ENCODE data around the gene AANAT. TPM values are rescaled to one million over a fixed set of nuclear protein-coding genes. Genes with fewer than 3 reads are reported as not detected.
A peak's percentile ranks its signal among the peaks of the same experiment; 100 is the strongest.

Gene AANAT
- total RNA-seq, 4 donors from 2014 or later, result not detected

DNA sequence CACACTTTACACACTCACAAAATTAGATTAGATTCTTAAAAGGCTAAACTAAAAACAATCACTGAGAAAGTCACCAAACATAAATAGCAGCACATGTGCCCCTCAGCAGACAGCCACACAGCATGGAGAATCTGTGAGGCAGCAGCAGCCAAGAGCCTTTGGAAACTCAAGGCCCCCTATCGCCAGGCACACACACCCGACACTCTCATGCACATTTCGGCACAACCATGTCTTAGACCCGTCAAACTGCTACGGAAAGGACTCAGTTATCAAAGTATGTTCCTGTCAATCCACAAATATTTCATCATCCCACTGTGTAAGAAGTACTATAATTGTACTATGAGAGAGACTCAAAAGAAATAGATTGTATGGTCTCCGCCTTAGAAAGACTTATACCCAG, 35.4 kb upstream of the AANAT start:
- Histone ChIP-seq H3K9me3 (no peaks in the 10 kb centered on the region), H3K4me1 (peaks cover 14% of the 10 kb centered on the region), H3K4me3 (no peak overlapping the region), H3K36me3 (no peaks in the 10 kb centered on the region), H3K27ac (no peak overlapping the region), H3K27me3 (no peaks in the 10 kb centered on the region)
- DNase-seq (ENCODE audit: low spot score in 2 of 2), result no peak
- WGBS, result 85% methylated on average over 6 of the region's 6 CpGs
- no peak for TF ChIP-seq EP300 (IDR thresholded peaks at IDR 0.05)
- TF ChIP-seq, protein P1, sequence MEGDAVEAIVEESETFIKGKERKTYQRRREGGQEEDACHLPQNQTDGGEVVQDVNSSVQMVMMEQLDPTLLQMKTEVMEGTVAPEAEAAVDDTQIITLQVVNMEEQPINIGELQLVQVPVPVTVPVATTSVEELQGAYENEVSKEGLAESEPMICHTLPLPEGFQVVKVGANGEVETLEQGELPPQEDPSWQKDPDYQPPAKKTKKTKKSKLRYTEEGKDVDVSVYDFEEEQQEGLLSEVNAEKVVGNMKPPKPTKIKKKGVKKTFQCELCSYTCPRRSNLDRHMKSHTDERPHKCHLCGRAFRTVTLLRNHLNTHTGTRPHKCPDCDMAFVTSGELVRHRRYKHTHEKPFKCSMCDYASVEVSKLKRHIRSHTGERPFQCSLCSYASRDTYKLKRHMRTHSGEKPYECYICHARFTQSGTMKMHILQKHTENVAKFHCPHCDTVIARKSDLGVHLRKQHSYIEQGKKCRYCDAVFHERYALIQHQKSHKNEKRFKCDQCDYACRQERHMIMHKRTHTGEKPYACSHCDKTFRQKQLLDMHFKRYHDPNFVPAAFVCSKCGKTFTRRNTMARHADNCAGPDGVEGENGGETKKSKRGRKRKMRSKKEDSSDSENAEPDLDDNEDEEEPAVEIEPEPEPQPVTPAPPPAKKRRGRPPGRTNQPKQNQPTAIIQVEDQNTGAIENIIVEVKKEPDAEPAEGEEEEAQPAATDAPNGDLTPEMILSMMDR (IDR thresholded peaks at IDR 0.05), result no peak
- no peak for TF ChIP-seq POLR2AphosphoS5 (IDR thresholded peaks at IDR 0.05)
- no peak for TF ChIP-seq POLR2A (IDR thresholded peaks at IDR 0.05)

GRCh38 chr17:76432712-76433336, 34.6 kb upstream of the AANAT start:
- DNase-seq (ENCODE audit: low spot score in 2 of 2), result no peak
- Histone ChIP-seq H3K27me3 (no peaks in the 10 kb centered on the region), H3K4me1 (peaks cover 11% of the 10 kb centered on the region), H3K27ac (no peak overlapping the region), H3K9me3 (no peaks in the 10 kb centered on the region), H3K36me3 (no peaks in the 10 kb centered on the region), H3K4me3 (no peak overlapping the region)
- WGBS, result 87% methylated on average over 3 of the region's 3 CpGs
- TF ChIP-seq POLR2A (IDR thresholded peaks at IDR 0.05), result no peak
- TF ChIP-seq, protein P1 (IDR thresholded peaks at IDR 0.05), result peak in 1 of 2 donors; percentile 38

DNA sequence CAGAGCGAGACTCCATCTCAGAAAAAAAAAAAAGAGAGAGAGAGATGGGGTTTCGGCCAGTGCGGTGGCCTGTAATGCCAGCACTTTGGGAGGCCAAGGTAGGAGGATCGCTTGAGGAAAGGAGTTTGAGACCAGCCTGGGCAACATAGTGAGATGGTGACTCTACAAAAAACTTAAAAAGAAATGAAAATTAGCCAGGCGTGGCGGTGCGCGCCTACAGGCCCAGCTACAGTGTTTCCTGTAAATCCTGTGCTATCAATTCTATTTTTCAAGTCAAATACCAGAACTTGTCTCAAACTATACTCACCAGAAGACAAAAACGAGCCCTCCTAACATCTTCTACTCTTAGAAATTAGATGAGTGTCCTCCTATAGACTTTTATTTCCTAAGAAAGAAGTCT, 33.7 kb upstream of the AANAT start:
- Histone ChIP-seq H3K27me3 (no peaks in the 10 kb centered on the region), H3K36me3 (no peaks in the 10 kb centered on the region), H3K4me3 (no peak overlapping the region), H3K27ac (no peak overlapping the region), H3K4me1 (peaks cover 4% of the 10 kb centered on the region), H3K9me3 (no peaks in the 10 kb centered on the region)
- WGBS, result 97% methylated on average over 9 of the region's 9 CpGs
- no peak for DNase-seq (ENCODE audit: low spot score in 2 of 2)
- TF ChIP-seq EP300 (IDR thresholded peaks at IDR 0.05), result no peak
- TF ChIP-seq, protein P1 (IDR thresholded peaks at IDR 0.05), result no peak
- TF ChIP-seq POLR2A (IDR thresholded peaks at IDR 0.05), result no peak
- TF ChIP-seq POLR2AphosphoS5 (IDR thresholded peaks at IDR 0.05), result no peak

- Histone ChIP-seq H3K9me3 (no peaks in the 10 kb centered on the region), H3K27ac (no peak overlapping the region), H3K4me3 (no peak overlapping the region), H3K4me1 (peaks cover 4% of the 10 kb centered on the region), H3K27me3 (no peaks in the 10 kb centered on the region), H3K36me3 (no peaks in the 10 kb centered on the region)
- no peak for TF ChIP-seq POLR2AphosphoS5 (IDR thresholded peaks at IDR 0.05)
- TF ChIP-seq, protein P1 (IDR thresholded peaks at IDR 0.05), result no peak
- WGBS, result 80% methylated on average over 7 of the region's 7 CpGs
- DNase-seq (ENCODE audit: low spot score in 2 of 2), result no peak
These were observed 32.5 kb upstream of the AANAT start for GRCh38 chr17:76434870-76435269.

GRCh38 chr17:76435751-76436150, 31.7 kb upstream of the AANAT start:
- Histone ChIP-seq H3K27ac (no peak overlapping the region), H3K9me3 (no peaks in the 10 kb centered on the region), H3K4me3 (no peak overlapping the region), H3K27me3 (no peaks in the 10 kb centered on the region), H3K4me1 (peaks cover 4% of the 10 kb centered on the region), H3K36me3 (no peaks in the 10 kb centered on the region)
- TF ChIP-seq, protein P1 (IDR thresholded peaks at IDR 0.05), result no peak
- TF ChIP-seq POLR2A (IDR thresholded peaks at IDR 0.05), result no peak
- DNase-seq (ENCODE audit: low spot score in 2 of 2), result no peak
- WGBS, result 96% methylated on average over 4 of the region's 11 CpGs
